OCI-LY1 (cell line): Measurements from ENCODE around the gene SMAD4.

Source experiments
- H2AFZ ChIP-seq: fragments of 200-600 bp; sonication (generic), shearing (Covaris generic); 2 replicates; pipeline ENCODE4 v1.6.0; 2014; ENCODE audit warnings: antibody characterized with exemption, mild to moderate bottlenecking, low read length
- H3F3A ChIP-seq: fragments of 200-600 bp; sonication (generic), shearing (Covaris generic); 2 replicates; pipeline ENCODE4 v1.6.0; 2014; ENCODE audit warnings: mild to moderate bottlenecking, antibody characterized with exemption, low read length, moderate library complexity; ENCODE audit not compliant: insufficient read depth
- H3K27ac ChIP-seq: fragments of 200-600 bp; sonication (generic); 2 replicates; pipeline ENCODE4 v1.5.1; 2014; ENCODE audit warnings: low read length, mixed run types, mild to moderate bottlenecking, low read depth; ENCODE audit not compliant: poor library complexity, severe bottlenecking
- H3K27me3 ChIP-seq: fragments of 200-600 bp; sonication (generic); 2 replicates; pipeline ENCODE4 v1.6.0; 2014; ENCODE audit warnings: antibody characterized with exemption, mild to moderate bottlenecking, low read length, moderate library complexity; ENCODE audit not compliant: insufficient read depth
- H3K36me3 ChIP-seq: fragments of 200-600 bp; sonication (generic); 2 replicates; pipeline ENCODE4 v1.6.1; 2014; ENCODE audit warnings: mild to moderate bottlenecking, antibody characterized with exemption, low read length, moderate library complexity, mixed read lengths; ENCODE audit not compliant: insufficient read depth
- H3K4me1 ChIP-seq: fragments of 200-600 bp; sonication (generic); 2 replicates; pipeline ENCODE4 v1.5.1; 2014; ENCODE audit warnings: mild to moderate bottlenecking, low read length, moderate library complexity; ENCODE audit not compliant: insufficient read depth, severe bottlenecking
- H3K4me2 ChIP-seq: fragments of 200-600 bp; sonication (generic), shearing (Covaris generic); 2 replicates; pipeline ENCODE4 v1.6.1; 2014; ENCODE audit warnings: low read length
- H3K4me3 ChIP-seq: fragments of 200-600 bp; sonication (generic); 2 replicates; pipeline ENCODE4 v1.5.1; 2014; ENCODE audit warnings: low read length, low read depth, mild to moderate bottlenecking, mixed read lengths; ENCODE audit not compliant: poor library complexity, severe bottlenecking
- H3K79me2 ChIP-seq: fragments of 200-600 bp; shearing (Covaris generic); 2 replicates; pipeline ENCODE4 v1.6.1; 2016; ENCODE audit warnings: mixed run types, low read length, mixed read lengths; ENCODE audit not compliant: insufficient read depth
- H3K9ac ChIP-seq: fragments of 200-600 bp; sonication (generic), shearing (Covaris generic); 2 replicates; pipeline ENCODE4 v1.6.1; 2014; ENCODE audit warnings: mild to moderate bottlenecking, low read length, mixed read lengths
- H3K9me2 ChIP-seq: fragments of 200-600 bp; sonication (generic), shearing (Covaris generic); 2 replicates; pipeline ENCODE4 v1.6.1; 2014; ENCODE audit warnings: low read depth, mild to moderate bottlenecking, low read length, mixed read lengths
- H3K9me3 ChIP-seq: fragments of 200-600 bp; shearing (Covaris generic); 2 replicates; pipeline ENCODE4 v1.6.1; 2014; ENCODE audit warnings: low read length, mixed read lengths
- H4K20me1 ChIP-seq: fragments of 200-600 bp; sonication (generic), shearing (Covaris generic); 2 replicates; pipeline ENCODE4 v1.6.0; 2016; ENCODE audit warnings: mild to moderate bottlenecking, low read length; ENCODE audit not compliant: insufficient read depth
- EZH2 ChIP-seq: fragments of 200-600 bp; sonication (generic), shearing (Covaris generic); IDR thresholded peaks from 2 replicates; pipeline ENCODE4 v1.8.0; 2017; ENCODE audit warnings: borderline replicate concordance, mixed run types, mild to moderate bottlenecking, antibody characterized with exemption, low read length, moderate library complexity, mixed read lengths
- TF ChIP-seq, protein P1 (sequence below): fragments of 200-600 bp; sonication (generic), shearing (Covaris generic); IDR thresholded peaks from 2 replicates; pipeline ENCODE4 v1.5.1; 2017; ENCODE audit warnings: mild to moderate bottlenecking, antibody characterized with exemption, low read length, moderate library complexity, mixed read lengths

The SMAD4 gene

DNA sequence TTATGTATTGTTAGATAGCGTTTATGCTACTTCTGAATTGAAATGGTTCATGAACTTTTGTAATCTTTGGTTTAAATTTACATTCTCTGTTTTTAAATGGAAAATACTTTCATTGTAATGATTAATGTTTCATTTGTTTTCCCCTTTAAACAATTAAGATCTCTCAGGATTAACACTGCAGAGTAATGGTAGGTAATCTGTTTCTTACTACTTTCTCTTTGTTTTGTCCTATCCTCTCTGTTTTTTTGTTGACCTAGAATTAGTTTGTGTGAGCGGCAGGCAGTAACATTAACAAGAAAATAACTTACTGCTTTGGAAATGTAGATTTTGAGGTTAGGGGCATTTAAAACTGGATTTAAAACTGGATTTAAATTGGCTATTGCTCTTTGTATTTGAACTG lies 19.1 kb downstream of the SMAD4 start:
- Histone ChIP-seq H4K20me1 (no peaks in the 10 kb centered on the region), H3K27ac (no peak overlapping the region), H3K9me2 (no peaks in the 10 kb centered on the region), H3K9ac (no peak overlapping the region), H3K27me3 (no peaks in the 10 kb centered on the region), H3K79me2 (peaks cover 35% of the 10 kb centered on the region), H3F3A (no peaks in the 10 kb centered on the region), H3K4me1 (peaks cover 4% of the 10 kb centered on the region), H2AFZ (no peak overlapping the region), H3K36me3 (peaks cover 48% of the 10 kb centered on the region), H3K4me3 (no peak overlapping the region), H3K4me2 (no peak overlapping the region), H3K9me3 (no peaks in the 10 kb centered on the region)
- TF ChIP-seq, protein P1, sequence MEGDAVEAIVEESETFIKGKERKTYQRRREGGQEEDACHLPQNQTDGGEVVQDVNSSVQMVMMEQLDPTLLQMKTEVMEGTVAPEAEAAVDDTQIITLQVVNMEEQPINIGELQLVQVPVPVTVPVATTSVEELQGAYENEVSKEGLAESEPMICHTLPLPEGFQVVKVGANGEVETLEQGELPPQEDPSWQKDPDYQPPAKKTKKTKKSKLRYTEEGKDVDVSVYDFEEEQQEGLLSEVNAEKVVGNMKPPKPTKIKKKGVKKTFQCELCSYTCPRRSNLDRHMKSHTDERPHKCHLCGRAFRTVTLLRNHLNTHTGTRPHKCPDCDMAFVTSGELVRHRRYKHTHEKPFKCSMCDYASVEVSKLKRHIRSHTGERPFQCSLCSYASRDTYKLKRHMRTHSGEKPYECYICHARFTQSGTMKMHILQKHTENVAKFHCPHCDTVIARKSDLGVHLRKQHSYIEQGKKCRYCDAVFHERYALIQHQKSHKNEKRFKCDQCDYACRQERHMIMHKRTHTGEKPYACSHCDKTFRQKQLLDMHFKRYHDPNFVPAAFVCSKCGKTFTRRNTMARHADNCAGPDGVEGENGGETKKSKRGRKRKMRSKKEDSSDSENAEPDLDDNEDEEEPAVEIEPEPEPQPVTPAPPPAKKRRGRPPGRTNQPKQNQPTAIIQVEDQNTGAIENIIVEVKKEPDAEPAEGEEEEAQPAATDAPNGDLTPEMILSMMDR: no peak
- no peak for TF ChIP-seq EZH2

DNA sequence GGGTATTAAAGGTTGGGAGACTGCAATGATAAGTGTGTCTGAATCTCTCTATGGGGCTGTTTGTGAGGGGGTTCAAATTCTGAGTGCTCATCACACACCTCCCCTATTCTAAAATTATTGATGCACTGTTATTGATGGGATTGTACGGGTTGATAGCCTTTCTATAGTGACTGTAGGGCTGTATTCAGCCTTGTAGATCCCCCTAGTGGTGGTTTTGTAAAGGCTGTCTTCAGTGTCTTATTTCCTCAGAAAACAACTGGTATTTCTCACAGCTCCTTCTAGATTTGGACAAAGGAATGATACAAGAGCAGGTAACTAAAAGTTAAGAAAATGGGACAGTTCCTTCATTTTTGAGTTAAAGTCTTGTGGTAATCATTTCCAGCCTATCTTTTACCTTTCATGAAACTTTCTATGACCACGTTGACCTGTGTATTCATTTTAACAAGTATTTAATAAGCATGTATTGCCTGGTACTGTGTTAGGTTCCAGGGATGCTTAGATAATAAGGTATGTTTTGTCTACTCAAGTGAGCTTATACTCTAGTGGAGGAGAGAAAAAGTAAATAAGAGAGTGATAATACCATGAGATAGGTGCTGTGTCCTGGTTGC lies 21.2 kb downstream of the SMAD4 start:
- peaks cover 14% of the 10 kb centered on the region for H3K79me2 ChIP-seq
- no peaks in the 10 kb centered on the region for H3K27me3 ChIP-seq
- H3K4me2 ChIP-seq: no peak overlapping the region
- no peaks in the 10 kb centered on the region for H3F3A ChIP-seq
- H3K36me3 ChIP-seq: peaks cover 68% of the 10 kb centered on the region
- no peaks in the 10 kb centered on the region for H4K20me1 ChIP-seq
- H3K9me3 ChIP-seq: no peaks in the 10 kb centered on the region
- H3K9me2 ChIP-seq: no peaks in the 10 kb centered on the region
- H2AFZ ChIP-seq: no peak overlapping the region
- H3K9ac ChIP-seq: no peak overlapping the region
- TF ChIP-seq, protein P1: peak; percentile 82
- no peak for TF ChIP-seq EZH2
- no peak overlapping the region for H3K27ac ChIP-seq
- no peak overlapping the region for H3K4me3 ChIP-seq
- peaks cover 4% of the 10 kb centered on the region for H3K4me1 ChIP-seq

DNA sequence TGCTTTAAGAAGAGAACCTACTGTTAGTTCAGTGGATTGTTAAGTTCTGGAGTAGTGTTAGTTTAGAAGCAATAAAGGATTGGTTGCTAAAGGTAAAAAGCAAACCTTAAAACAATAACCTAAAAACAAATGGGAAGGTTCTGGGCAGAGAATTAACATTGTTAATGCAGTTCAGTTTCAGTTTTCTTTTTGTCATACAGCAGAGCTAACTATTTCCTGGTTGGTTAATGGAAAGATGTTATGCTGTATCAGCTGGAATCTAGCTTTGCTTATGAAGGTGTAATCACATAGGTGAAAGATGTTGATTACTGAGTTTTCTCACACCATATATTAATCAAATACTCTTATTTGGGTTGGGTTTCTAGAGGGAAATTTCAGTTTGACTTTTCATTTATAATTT lies 23.8 kb downstream of the SMAD4 start:
- H3K9me3 ChIP-seq: no peaks in the 10 kb centered on the region
- H3K4me2 ChIP-seq: no peak overlapping the region
- no peaks in the 10 kb centered on the region for H3F3A ChIP-seq
- H3K9ac ChIP-seq: no peak overlapping the region
- H3K4me3 ChIP-seq: no peak overlapping the region
- H3K9me2 ChIP-seq: no peaks in the 10 kb centered on the region
- H3K27ac ChIP-seq: no peak overlapping the region
- H2AFZ ChIP-seq: no peak overlapping the region
- H4K20me1 ChIP-seq: no peaks in the 10 kb centered on the region
- H3K79me2 ChIP-seq: 0 out of 2 replicates have a peak, but pooled peaks cover 3% of the 10 kb centered on the region
- TF ChIP-seq, protein P1: no peak
- TF ChIP-seq EZH2: no peak
- H3K27me3 ChIP-seq: no peaks in the 10 kb centered on the region
- peaks cover 71% of the 10 kb centered on the region for H3K36me3 ChIP-seq
- peaks cover 4% of the 10 kb centered on the region for H3K4me1 ChIP-seq
